Naive thymus-derived CD8-positive, alpha-beta T cell (primary cell): ENCODE results near the gene PLEKHA7. TPM values are rescaled to one million over a fixed set of nuclear protein-coding genes. Genes with fewer than 3 reads are reported as not detected.

Experiments used
- ATAC-seq, 2 donors: fragments of 150-1000 bp; cut with Tn5 transposase in 1 of 2; sonication (Bioruptor Pico), chemical (Tn5 transposase) in 1 of 2; 1 replicate in 1 of 2; 2 replicates in 1 of 2; pipeline ENCODE4 v1.10.0; 2021; ENCODE audit warnings: mild to moderate bottlenecking in 2 of 2, moderate library complexity in 2 of 2
- POLR2A ChIA-PET: fragments of 350-600 bp; sonication (Branson Sonifier 250); formaldehyde crosslinking; loops from one replicate; lab custom pipeline; 2021; ENCODE audit warnings: antibody characterized with exemption; lab: Charles Lee
- DNase-seq, 10 donors: peaks; one replicate each; pipeline versions ENCODE4 v3.0.0 to v3.0.0-alpha.2; 2020 to 2022
- H3K27ac Mint-ChIP-seq, 10 donors: one replicate each; pipeline ENCODE4 v1.8.0; 2020 to 2022; ENCODE audit warnings: mild to moderate bottlenecking in 10 of 10, mixed read lengths in 10 of 10, moderate library complexity in 4 of 10, inconsistent platforms in 1 of 10
- H3K27me3 Mint-ChIP-seq, 5 donors: one replicate each; pipeline ENCODE4 v1.8.0; 2021 to 2022; ENCODE audit warnings: mixed read lengths in 5 of 5
- H3K36me3 Mint-ChIP-seq, 3 donors: one replicate each; pipeline ENCODE4 v1.8.0; 2020 to 2022; ENCODE audit warnings: mixed read lengths in 3 of 3, mild to moderate bottlenecking in 2 of 3, inconsistent platforms in 1 of 3
- H3K4me1 Mint-ChIP-seq, 4 donors: one replicate each; pipeline ENCODE4 v1.8.0; 2021 to 2022; ENCODE audit warnings: mixed read lengths in 4 of 4
- H3K4me3 Mint-ChIP-seq, 10 donors: one replicate each; pipeline ENCODE4 v1.8.0; 2020 to 2022; ENCODE audit warnings: mild to moderate bottlenecking in 10 of 10, mixed read lengths in 10 of 10, moderate library complexity in 6 of 10, inconsistent platforms in 1 of 10
- H3K9me3 Mint-ChIP-seq, 9 donors: one replicate each; pipeline ENCODE4 v1.8.0; 2020 to 2022; ENCODE audit warnings: mixed read lengths in 9 of 9, mild to moderate bottlenecking in 3 of 9, inconsistent platforms in 1 of 9, moderate library complexity in 1 of 9
- polyA plus RNA-seq, 3 donors: library from polyadenylated mRNA; unstranded; fragments of 300-500 nt; fragmentation: Illumina TruSeq; gene quantifications; one replicate each; pipeline ENCODE4 v1.2.3, GENCODE V29; 2021
- total RNA-seq, 8 experiments: library from RNA in 2 of 8; stranded (reverse) in 2 of 8; gene quantifications; one replicate each; pipeline ENCODE4 v1.2.3 and lab custom pipeline; 2021 to 2026

The PLEKHA7 gene
- total and polyA plus RNA-seq, 5 experiments from 2014 or later, result 0.77 to 0.96 TPM; not detected in 3

GRCh38 chr11:16982809-16983208 is 31.4 kb downstream of the PLEKHA7 start:
- Mint-ChIP-seq H3K4me3 (no peak overlapping the region), H3K36me3 (no peaks in the 10 kb centered on the region), H3K27me3 (peaks cover 0 to 3% (median 0%) of the 10 kb centered on the region in 5 donors), H3K27ac (no peak overlapping the region), H3K4me1 (peaks cover 11 to 23% (median 21%) of the 10 kb centered on the region in 4 donors), H3K9me3 (no peaks in the 10 kb centered on the region)
- POLR2A ChIA-PET, result no interaction called here
- DNase-seq (no peak), ATAC-seq (no peak)

- POLR2A ChIA-PET, result no interaction called here
Observed at GRCh38 chr11:16982256-16982671, 31.9 kb downstream of the PLEKHA7 start.

DNA sequence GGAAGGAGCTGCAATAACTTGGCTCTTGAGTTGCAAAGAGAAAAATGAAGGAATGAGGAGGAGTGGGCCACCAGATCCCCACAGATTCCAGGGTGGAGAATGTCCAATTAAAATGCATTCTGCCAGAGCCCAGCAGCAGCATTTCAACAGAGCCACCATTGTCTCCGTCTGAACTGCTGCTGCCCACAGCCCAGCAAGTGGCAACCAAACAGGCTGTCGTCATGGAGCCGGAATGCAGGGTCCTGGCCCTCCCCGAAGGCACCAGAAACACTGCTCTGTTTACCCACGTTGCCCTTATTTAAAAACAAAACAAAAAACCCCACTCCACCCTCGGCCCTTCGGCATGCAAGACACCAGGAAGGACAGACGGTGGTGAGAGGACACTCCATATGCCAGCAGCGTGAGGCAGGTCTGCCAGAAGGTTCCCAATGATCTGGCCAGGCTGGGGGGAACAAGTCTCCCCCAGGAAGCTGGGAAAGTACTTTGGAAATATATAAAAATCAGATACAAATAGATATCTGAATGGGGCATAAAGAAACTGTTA is 32.5 kb downstream of the PLEKHA7 start:
- POLR2A ChIA-PET, result no interaction called here
- Mint-ChIP-seq H3K27me3 (peaks cover 0 to 3% (median 0%) of the 10 kb centered on the region in 5 donors), H3K4me1 (peaks cover 7 to 17% (median 15%) of the 10 kb centered on the region in 4 donors), H3K36me3 (no peaks in the 10 kb centered on the region), H3K27ac (no peak overlapping the region), H3K4me3 (no peak overlapping the region), H3K9me3 (no peaks in the 10 kb centered on the region)
- DNase-seq (no peak), ATAC-seq (no peak)

More at GRCh38 chr11:16982256-16982671, 31.9 kb downstream of the PLEKHA7 start:
- no peak overlapping the region for H3K4me3 Mint-ChIP-seq
- DNase-seq (no peak), ATAC-seq (no peak)
- peaks cover 7 to 18% (median 16%) of the 10 kb centered on the region in 4 donors for H3K4me1 Mint-ChIP-seq
- peaks cover 0 to 3% (median 0%) of the 10 kb centered on the region in 5 donors for H3K27me3 Mint-ChIP-seq
- H3K36me3 Mint-ChIP-seq, result no peaks in the 10 kb centered on the region
- H3K9me3 Mint-ChIP-seq, result no peaks in the 10 kb centered on the region
- no peak overlapping the region for H3K27ac Mint-ChIP-seq

DNA sequence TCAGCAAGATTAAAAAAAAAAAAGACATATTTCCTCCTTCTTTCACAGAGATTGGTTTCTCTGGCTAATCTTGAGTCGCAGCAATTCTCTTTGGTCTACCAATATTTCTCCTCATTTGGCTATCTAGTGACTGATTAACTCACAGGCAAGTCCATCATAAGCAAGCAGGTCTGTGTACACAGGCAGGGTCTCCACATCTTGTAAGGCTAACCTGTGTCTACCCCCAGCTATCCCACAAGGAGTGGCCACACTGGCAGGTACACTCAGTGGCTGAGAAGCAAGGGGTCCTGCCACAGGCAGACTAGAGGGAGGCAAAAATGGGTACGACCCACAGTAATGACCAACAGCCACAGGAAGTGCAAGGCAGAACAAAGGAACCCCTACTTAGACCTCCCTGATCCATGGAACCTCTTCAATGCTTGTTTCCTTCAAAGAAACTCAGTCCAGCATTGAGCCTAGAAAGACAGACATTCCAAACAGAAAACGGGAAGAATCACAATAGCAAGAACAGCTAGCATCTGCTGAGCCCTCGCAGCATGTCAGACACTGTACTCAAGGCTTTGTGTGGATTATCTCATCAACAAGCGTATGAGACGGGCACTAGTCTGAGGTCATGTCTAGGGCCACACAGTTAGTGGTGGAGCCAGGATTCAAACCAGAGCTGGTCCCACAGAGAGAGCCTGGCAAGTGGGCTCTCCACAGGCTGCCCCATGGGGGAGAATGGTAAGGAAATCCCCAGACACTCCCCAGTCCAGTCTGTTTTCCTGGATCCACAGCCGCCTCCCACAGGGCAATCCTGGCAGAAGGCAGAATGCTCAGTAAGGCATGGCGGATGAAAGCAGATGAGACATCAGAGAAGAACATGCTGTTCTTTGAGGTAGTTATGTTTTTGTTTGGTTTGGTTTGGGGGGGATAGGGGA is 34.3 kb downstream of the PLEKHA7 start:
- Mint-ChIP-seq H3K36me3 (no peaks in the 10 kb centered on the region), H3K27ac (no peak overlapping the region)
- POLR2A ChIA-PET, result no interaction called here

DNA sequence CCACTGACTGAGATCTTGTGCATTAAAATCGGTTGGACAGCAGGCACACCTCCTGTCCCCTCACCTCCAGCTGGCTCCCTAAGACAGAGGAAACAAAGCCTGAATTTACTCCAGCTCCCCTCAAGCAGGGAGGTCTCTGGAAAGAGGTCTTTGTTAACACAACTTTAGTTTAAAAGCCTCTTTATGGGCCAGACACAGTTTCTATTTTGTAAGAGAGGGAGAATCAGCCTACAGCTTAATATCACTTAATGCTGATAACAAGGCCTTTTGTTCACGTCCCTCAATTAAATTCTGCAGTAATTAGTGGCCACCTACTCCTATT is 36.3 kb downstream of the PLEKHA7 start:
- no peak overlapping the region for H3K4me3 Mint-ChIP-seq
- H3K27ac Mint-ChIP-seq, result no peak overlapping the region
- no peaks in the 10 kb centered on the region for H3K36me3 Mint-ChIP-seq
- DNase-seq, result no peak
- POLR2A ChIA-PET, result no interaction called here
- no peaks in the 10 kb centered on the region for H3K9me3 Mint-ChIP-seq
- no peak for ATAC-seq
- H3K27me3 Mint-ChIP-seq, result peaks cover 0 to 3% (median 0%) of the 10 kb centered on the region in 5 donors
- no peaks in the 10 kb centered on the region for H3K4me1 Mint-ChIP-seq

More for the DNA sequence above, 34.3 kb downstream of the PLEKHA7 start:
- ATAC-seq (no peak), DNase-seq (no peak)
- Mint-ChIP-seq H3K9me3 (no peaks in the 10 kb centered on the region), H3K4me1 (no peaks in the 10 kb centered on the region), H3K4me3 (no peak overlapping the region), H3K27me3 (peaks cover 0 to 3% (median 0%) of the 10 kb centered on the region in 5 donors)

DNA sequence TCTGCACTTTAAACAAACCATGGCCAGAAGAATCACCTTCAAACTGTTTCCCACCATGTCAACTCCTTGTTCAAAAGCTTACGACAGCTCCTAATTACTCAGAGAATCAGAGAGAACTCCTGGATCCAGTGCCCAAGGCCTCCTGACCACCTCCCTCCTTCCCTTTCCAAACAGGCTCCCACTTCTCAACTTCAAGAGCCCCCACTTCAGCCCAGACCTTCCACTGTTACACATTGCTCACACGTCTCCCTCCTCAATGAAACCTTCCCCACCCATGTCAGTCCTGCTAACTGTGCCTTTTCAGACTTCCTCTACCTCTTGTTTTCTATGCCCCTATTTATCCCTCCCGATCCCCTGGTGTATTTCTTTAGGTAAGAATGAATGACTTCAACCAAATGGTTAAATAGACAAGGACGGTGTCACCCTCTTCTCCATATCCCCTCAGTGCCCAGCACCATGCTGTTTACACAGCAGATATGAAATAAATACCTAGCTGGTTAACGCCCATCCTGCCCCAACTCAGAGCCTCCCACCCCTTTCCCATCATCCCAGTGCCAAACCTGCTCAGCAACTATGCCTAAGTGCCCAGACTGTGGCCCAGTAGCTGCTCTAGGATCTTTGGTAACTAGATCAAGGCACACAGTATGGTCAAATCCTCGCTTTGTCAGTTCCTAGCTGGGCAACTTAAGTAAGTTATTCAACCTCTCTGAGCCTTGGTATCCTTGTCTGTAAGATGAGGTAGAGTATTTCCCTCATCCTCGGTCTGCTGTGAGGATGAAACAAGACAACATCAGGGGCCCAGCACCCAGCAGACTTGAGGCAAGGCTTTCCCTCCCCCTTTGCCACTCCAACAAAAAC is 36.8 kb downstream of the PLEKHA7 start:
- Mint-ChIP-seq H3K9me3 (no peaks in the 10 kb centered on the region), H3K4me1 (no peaks in the 10 kb centered on the region), H3K27me3 (peaks cover 0 to 3% (median 0%) of the 10 kb centered on the region in 5 donors), H3K4me3 (no peak overlapping the region), H3K27ac (no peak overlapping the region), H3K36me3 (no peaks in the 10 kb centered on the region)
- ATAC-seq (no peak), DNase-seq (no peak)
- POLR2A ChIA-PET, result no interaction called here

- Mint-ChIP-seq H3K4me1 (no peaks in the 10 kb centered on the region), H3K27ac (no peak overlapping the region), H3K4me3 (no peak overlapping the region), H3K9me3 (no peaks in the 10 kb centered on the region), H3K36me3 (no peaks in the 10 kb centered on the region), H3K27me3 (peaks cover 0 to 3% (median 0%) of the 10 kb centered on the region in 5 donors)
- DNase-seq (no peak), ATAC-seq (no peak)
- POLR2A ChIA-PET, result no interaction called here
Observed at GRCh38 chr11:16976379-16976778, 37.8 kb downstream of the PLEKHA7 start.

DNA sequence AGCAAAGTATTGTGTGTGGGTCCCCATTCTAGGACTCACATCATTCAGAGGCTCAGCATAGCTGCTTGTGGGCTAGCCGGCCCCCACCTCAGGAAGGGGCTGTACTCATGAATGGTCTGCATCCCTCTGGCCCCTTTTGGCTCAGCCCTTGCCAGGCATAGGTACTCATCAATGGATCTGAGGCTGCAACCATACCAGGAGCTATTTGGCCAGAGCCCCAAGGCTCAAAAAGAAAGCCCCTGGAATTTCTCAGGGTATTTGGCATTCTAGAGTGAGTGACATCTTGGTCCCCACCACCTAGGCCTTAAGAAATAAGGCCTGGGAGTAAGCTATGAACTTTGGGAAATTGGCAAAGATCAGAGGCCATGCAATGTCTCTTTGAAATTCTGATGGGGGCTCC is 38.3 kb downstream of the PLEKHA7 start:
- H3K27me3 Mint-ChIP-seq, result peaks cover 0 to 3% (median 0%) of the 10 kb centered on the region in 5 donors
- H3K9me3 Mint-ChIP-seq, result no peaks in the 10 kb centered on the region
- POLR2A ChIA-PET, result no interaction called here
- H3K4me1 Mint-ChIP-seq, result no peaks in the 10 kb centered on the region
- H3K27ac Mint-ChIP-seq, result no peak overlapping the region
- no peaks in the 10 kb centered on the region for H3K36me3 Mint-ChIP-seq
- DNase-seq, result no peak
- H3K4me3 Mint-ChIP-seq, result no peak overlapping the region
- ATAC-seq, result no peak

GRCh38 chr11:16973338-16973964 is 40.8 kb downstream of the PLEKHA7 start:
- no peak for DNase-seq
- POLR2A ChIA-PET, result no interaction called here

DNA sequence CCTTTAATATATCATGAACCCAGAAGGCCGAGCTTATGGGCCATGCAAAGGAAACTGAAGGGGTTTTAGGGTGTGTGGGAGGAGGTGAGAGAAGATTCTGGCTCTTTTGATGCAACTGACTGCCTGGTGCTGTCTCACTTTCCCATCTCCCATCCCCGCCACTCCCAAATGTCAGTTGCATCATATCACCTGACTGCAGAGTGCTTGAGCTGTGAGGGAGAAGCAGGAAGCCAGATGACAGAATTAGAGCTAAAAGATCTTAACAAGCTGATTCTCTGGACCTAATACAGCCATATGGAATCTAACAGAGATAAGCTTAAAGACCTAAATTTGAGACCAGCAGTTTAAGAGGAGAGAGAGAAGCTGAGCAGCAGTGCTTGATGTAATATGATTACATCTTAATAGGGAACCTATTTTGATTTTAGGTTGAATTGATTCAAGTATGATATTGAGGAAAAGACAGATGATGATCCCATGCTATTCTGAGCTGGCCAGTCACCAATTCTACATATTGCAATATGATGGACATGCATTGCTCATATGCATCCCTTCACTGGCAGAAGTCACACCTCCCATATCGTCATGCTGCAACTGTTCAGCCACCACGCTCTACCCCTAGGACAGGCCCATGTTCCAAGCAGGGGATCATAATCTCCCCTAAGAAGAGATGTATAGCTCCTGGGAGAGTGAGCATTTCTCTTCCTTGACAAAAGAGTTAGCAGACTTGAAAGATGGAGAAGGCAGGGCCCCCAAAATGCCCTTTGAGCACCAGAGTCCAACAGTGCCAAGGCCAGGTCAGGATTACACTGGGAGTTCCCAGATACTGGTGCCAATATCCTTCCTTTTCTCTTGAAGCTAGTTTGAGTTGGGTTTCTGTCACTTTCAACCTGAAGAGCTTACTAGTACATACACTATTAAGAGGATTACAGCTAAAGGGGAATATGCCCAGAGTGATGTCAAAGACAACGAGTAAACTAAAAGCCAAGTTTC is 44.9 kb downstream of the PLEKHA7 start:
- Mint-ChIP-seq H3K27ac (no peak overlapping the region), H3K27me3 (no peaks in the 10 kb centered on the region), H3K36me3 (no peaks in the 10 kb centered on the region), H3K4me1 (peaks cover 0 to 1% (median 0%) of the 10 kb centered on the region in 4 donors), H3K9me3 (no peaks in the 10 kb centered on the region), H3K4me3 (no peak overlapping the region)
- ATAC-seq (no peak), DNase-seq (no peak)
- POLR2A ChIA-PET, result no interaction called here

More at GRCh38 chr11:16973338-16973964, 40.8 kb downstream of the PLEKHA7 start:
- no peaks in the 10 kb centered on the region for H3K27me3 Mint-ChIP-seq
- no peaks in the 10 kb centered on the region for H3K9me3 Mint-ChIP-seq
- no peak for ATAC-seq
- no peak overlapping the region for H3K4me3 Mint-ChIP-seq
- H3K27ac Mint-ChIP-seq, result no peak overlapping the region
- H3K36me3 Mint-ChIP-seq, result no peaks in the 10 kb centered on the region
- H3K4me1 Mint-ChIP-seq, result peaks cover 0 to 1% (median 0%) of the 10 kb centered on the region in 4 donors

DNA sequence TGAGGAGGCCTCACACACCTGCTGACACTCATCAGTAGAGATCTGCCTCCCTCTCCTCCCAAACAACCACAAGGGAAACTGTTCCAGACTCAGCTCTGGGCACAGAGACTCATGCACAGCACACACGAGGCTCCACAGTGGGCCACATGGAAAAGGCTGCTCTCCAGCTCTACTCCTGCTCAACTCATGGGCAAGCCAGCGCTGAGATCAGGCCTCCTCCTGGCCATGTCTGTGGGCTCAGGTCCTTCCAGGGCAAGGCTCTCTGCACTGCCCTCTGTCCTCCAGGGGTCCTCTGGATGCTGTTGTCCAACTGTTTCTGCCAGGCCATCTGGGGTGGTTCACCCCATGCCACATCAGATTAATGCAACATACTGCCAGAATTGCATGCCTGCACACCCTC is 46.0 kb downstream of the PLEKHA7 start:
- H3K27me3 Mint-ChIP-seq, result no peaks in the 10 kb centered on the region
- ATAC-seq (no peak), DNase-seq (no peak)
- peaks cover 0 to 1% (median 0%) of the 10 kb centered on the region in 4 donors for H3K4me1 Mint-ChIP-seq
- no peaks in the 10 kb centered on the region for H3K9me3 Mint-ChIP-seq
- no peaks in the 10 kb centered on the region for H3K36me3 Mint-ChIP-seq
- POLR2A ChIA-PET, result no interaction called here
- no peak overlapping the region for H3K4me3 Mint-ChIP-seq
- no peak overlapping the region for H3K27ac Mint-ChIP-seq
